HepG2 (cell line): ENCODE measurements around the gene ARHGAP33. TPM values are rescaled to one million over a fixed set of nuclear protein-coding genes. Genes with fewer than 3 reads are reported as not detected.

Source experiments
- ATAC-seq: fragments of 200-7000 bp; cut with Tn5 transposase; 3 replicates; pipeline ENCODE4 v1.9.1; 2020; ENCODE audit warnings: mild to moderate bottlenecking, moderate library complexity
- BruUV-seq: library from RNA; stranded (reverse); fragments of 400-500 nt; replicated peaks from 2 replicates; lab custom pipeline; 2021; lab: Mats Ljungman, UMichigan
- CTCF ChIA-PET: fragments of 300-600 bp; formaldehyde crosslinking; extraction: SDS; loops from one replicate; lab custom pipeline; 2021; ENCODE audit warnings: low total read pairs, inconsistent platforms, low intra/inter-chr PET ratio; lab: Yijun Ruan, JAX
- POLR2A ChIA-PET: fragments of 350-600 bp; sonication (Branson Sonifier 250); formaldehyde crosslinking; loops from one replicate; lab custom pipeline; 2020; ENCODE audit warnings: antibody characterized with exemption, inconsistent platforms; lab: Yijun Ruan, JAX
- DNase-seq: peaks from one replicate; pipeline ENCODE4 v3.0.0-alpha.2; 2015; ENCODE audit warnings: low spot score
- FAIRE-seq: peaks from 3 replicates; lab custom pipeline; 2011; peaks lifted over from hg19 to GRCh38; lab: Jason Lieb, UNC
- H2AFZ ChIP-seq: one replicate; pipeline ENCODE4 v1.6.1; 2011; ENCODE audit warnings: low read length, inconsistent platforms
- H3K27ac ChIP-seq: fragments of 300-600 bp; 3 replicates; pipeline ENCODE4 v1.8.0; 2011; ENCODE audit warnings: mixed run types, mild to moderate bottlenecking, mixed read lengths, low read length, inconsistent platforms; ENCODE audit not compliant: insufficient read depth; ENCODE audit errors: extremely low read length
- H3K27me3 ChIP-seq, 2 experiments: fragments of 200-600 bp in 1 of 2; 2 replicates in 1 of 2; 3 replicates in 1 of 2; pipeline versions ENCODE4 v1.6.0 to v1.8.0; 2011; ENCODE audit warnings: low read length in 2 of 2, mild to moderate bottlenecking in 2 of 2, moderate library complexity in 2 of 2, inconsistent platforms in 1 of 2; ENCODE audit not compliant: insufficient read depth in 2 of 2, control insufficient read depth in 1 of 2
- H3K36me3 ChIP-seq, 2 experiments: fragments of 200-600 bp in 1 of 2; replicated peaks in 1 of 2; 2 replicates in 1 of 2; 3 replicates in 1 of 2; pipeline versions ENCODE4 v1.5.1 to v1.8.0; 2011; ENCODE audit warnings: low read length in 2 of 2, inconsistent platforms in 1 of 2; ENCODE audit not compliant: insufficient read depth in 2 of 2, control insufficient read depth in 1 of 2
- H3K4me1 ChIP-seq: 2 replicates; pipeline ENCODE4 v1.5.1; 2012; ENCODE audit warnings: low read length, inconsistent platforms; ENCODE audit not compliant: insufficient read depth
- H3K4me2 ChIP-seq: 2 replicates; pipeline ENCODE4 v1.6.0; 2011; ENCODE audit warnings: low read depth, low read length, inconsistent platforms
- H3K4me3 ChIP-seq, 3 experiments: fragments of 200-600 bp in 1 of 3; sonication (generic), shearing (Covaris generic) in 1 of 3; replicated peaks in 1 of 3; 2 replicates each; pipeline ENCODE4 v1.5.1; 2011 to 2016; ENCODE audit warnings: low read length in 3 of 3, inconsistent platforms in 2 of 3, low read depth in 2 of 3, mild to moderate bottlenecking in 2 of 3, control low read depth in 1 of 3, mixed read lengths in 1 of 3; ENCODE audit not compliant: insufficient read depth in 1 of 3
- H3K79me2 ChIP-seq: one replicate; pipeline ENCODE4 v1.6.1; 2011; ENCODE audit warnings: low read length, inconsistent platforms; ENCODE audit not compliant: insufficient read depth
- H3K9ac ChIP-seq: 2 replicates; pipeline ENCODE4 v1.6.0; 2011; ENCODE audit warnings: mild to moderate bottlenecking, low read depth, low read length, inconsistent platforms; ENCODE audit not compliant: insufficient read depth
- H3K9me3 ChIP-seq: 2 replicates; pipeline ENCODE4 v1.5.1; 2012; ENCODE audit warnings: mild to moderate bottlenecking, low read length
- H4K20me1 ChIP-seq: 2 replicates; pipeline ENCODE4 v1.6.0; 2011; ENCODE audit warnings: inconsistent platforms, mild to moderate bottlenecking, low read length, moderate library complexity; ENCODE audit not compliant: insufficient read depth
- KMT2A ChIP-seq: sonication (generic); formaldehyde crosslinking; IDR thresholded peaks from 2 replicates; pipeline ENCODE4 v1.4.0; 2020; ENCODE audit warnings: missing genetic modification reagents
- MAFK ChIP-seq, 2 experiments: IDR thresholded peaks in 1 of 2; conservative IDR thresholded peaks in 1 of 2; 2 replicates each; pipeline ENCODE4 v1.6.1; 2011; ENCODE audit warnings: improper control_type of control experiment in 2 of 2, low read length in 2 of 2
- SRF ChIP-seq: IDR thresholded peaks from 2 replicates; pipeline ENCODE4 v1.6.1; 2011; ENCODE audit warnings: mild to moderate bottlenecking, low read depth, low read length, moderate library complexity
- TMF1 ChIP-seq: sonication (generic); formaldehyde crosslinking; IDR thresholded peaks from 2 replicates; pipeline ENCODE4 v1.8.1; 2022; ENCODE audit warnings: low read depth, missing genetic modification reagents
- ZNF329 ChIP-seq: sonication (generic); formaldehyde crosslinking; IDR thresholded peaks from 2 replicates; pipeline ENCODE4 v1.9.0; 2021; ENCODE audit warnings: low read depth, mild to moderate bottlenecking, missing genetic modification reagents
- ZNF343 ChIP-seq: sonication (generic); formaldehyde crosslinking; IDR thresholded peaks from 2 replicates; pipeline ENCODE4 v1.4.0; 2020; ENCODE audit warnings: mild to moderate bottlenecking, missing genetic modification reagents
- WGBS: methylation state at CpG from one replicate; pipeline ENCODE4 v1.1.6; 2017; ENCODE audit warnings: low lambda C conversion rate; 5-methylcytosine and 5-hydroxymethylcytosine counted together
- in situ Hi-C: cut with HindIII; loops from 2 replicates; pipeline ENCODE4 v1.10.0; 2017; ENCODE audit warnings: low pct_unique_long_range_greater_than_20kb; ENCODE audit not compliant: extremely low pct_ligation_motif_present
- intact Hi-C: fragments of 100-400 bp; cut with micrococcal nuclease; formaldehyde crosslinking; loops from one replicate; pipeline ENCODE4 v1.10.0; 2022; ENCODE audit not compliant: unreplicated experiment
- polyA plus RNA-seq, 8 experiments: library from polyadenylated mRNA; depleted of rRNA in 3 of 8; stranded (reverse) in 7 of 8; unstranded in 1 of 8; fragments of >200 nt; fragmentation: Illumina TruSeq in 4 of 8; extraction: Trizol in 4 of 8; gene quantifications; 2 replicates each; pipeline versions ENCODE4 v1.2.1 to v1.2.3, GENCODE V29; 2011 to 2016; ENCODE audit warnings: low read depth in 4 of 8, missing spikeins in 1 of 8, mixed read lengths in 1 of 8; ENCODE audit not compliant: insufficient read depth in 1 of 8
- total RNA-seq, 5 experiments: library from RNA; depleted of rRNA; stranded (reverse); fragments of >200 nt; fragmentation: Illumina TruSeq; extraction: Trizol; gene quantifications; 2 replicates each; pipeline ENCODE4 v1.2.3, GENCODE V29; 2016; ENCODE audit warnings: low read depth in 1 of 5
- TF ChIP-seq, protein P1 (sequence below): sonication (generic); formaldehyde crosslinking; IDR thresholded peaks from 2 replicates; pipeline ENCODE4 v1.5.1; 2020; ENCODE audit warnings: mild to moderate bottlenecking, missing genetic modification reagents, borderline replicate concordance

The ARHGAP33 gene
- total and polyA plus RNA-seq, 2 of the 13 experiments (the other 11 are each of a cell fraction or from before 2014, with no cell fraction given), result 1.3 to 2.7 TPM

DNA sequence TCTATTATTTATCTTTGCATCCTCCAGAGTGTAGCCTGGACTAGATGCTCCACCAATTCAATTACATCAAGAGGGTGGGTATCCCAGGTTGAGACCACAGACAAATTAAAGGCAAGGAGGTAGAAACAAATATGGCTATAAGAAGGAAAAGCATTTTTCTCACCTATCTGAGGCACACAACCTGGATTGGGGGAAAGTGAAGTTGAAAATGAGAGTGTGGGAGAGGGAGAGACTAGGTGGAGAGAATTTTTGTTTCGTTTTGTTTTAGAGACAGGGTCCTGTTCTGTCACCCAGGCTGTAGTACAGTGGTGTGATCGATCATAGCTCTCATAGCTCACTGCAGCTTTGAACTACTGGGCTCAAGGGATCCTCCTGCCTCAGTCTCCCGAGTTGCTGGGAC lies 43.1 kb downstream of the ARHGAP33 start (continued):
- TF ChIP-seq, protein P1, sequence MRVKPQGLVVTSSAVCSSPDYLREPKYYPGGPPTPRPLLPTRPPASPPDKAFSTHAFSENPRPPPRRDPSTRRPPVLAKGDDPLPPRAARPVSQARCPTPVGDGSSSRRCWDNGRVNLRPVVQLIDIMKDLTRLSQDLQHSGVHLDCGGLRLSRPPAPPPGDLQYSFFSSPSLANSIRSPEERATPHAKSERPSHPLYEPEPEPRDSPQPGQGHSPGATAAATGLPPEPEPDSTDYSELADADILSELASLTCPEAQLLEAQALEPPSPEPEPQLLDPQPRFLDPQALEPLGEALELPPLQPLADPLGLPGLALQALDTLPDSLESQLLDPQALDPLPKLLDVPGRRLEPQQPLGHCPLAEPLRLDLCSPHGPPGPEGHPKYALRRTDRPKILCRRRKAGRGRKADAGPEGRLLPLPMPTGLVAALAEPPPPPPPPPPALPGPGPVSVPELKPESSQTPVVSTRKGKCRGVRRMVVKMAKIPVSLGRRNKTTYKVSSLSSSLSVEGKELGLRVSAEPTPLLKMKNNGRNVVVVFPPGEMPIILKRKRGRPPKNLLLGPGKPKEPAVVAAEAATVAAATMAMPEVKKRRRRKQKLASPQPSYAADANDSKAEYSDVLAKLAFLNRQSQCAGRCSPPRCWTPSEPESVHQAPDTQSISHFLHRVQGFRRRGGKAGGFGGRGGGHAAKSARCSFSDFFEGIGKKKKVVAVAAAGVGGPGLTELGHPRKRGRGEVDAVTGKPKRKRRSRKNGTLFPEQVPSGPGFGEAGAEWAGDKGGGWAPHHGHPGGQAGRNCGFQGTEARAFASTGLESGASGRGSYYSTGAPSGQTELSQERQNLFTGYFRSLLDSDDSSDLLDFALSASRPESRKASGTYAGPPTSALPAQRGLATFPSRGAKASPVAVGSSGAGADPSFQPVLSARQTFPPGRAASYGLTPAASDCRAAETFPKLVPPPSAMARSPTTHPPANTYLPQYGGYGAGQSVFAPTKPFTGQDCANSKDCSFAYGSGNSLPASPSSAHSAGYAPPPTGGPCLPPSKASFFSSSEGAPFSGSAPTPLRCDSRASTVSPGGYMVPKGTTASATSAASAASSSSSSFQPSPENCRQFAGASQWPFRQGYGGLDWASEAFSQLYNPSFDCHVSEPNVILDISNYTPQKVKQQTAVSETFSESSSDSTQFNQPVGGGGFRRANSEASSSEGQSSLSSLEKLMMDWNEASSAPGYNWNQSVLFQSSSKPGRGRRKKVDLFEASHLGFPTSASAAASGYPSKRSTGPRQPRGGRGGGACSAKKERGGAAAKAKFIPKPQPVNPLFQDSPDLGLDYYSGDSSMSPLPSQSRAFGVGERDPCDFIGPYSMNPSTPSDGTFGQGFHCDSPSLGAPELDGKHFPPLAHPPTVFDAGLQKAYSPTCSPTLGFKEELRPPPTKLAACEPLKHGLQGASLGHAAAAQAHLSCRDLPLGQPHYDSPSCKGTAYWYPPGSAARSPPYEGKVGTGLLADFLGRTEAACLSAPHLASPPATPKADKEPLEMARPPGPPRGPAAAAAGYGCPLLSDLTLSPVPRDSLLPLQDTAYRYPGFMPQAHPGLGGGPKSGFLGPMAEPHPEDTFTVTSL, result no peak
- TF ChIP-seq KMT2A, result no peak
- no peak for TF ChIP-seq ZNF343
- TF ChIP-seq TMF1 (CRISPR knock-in tag), result no peak

DNA sequence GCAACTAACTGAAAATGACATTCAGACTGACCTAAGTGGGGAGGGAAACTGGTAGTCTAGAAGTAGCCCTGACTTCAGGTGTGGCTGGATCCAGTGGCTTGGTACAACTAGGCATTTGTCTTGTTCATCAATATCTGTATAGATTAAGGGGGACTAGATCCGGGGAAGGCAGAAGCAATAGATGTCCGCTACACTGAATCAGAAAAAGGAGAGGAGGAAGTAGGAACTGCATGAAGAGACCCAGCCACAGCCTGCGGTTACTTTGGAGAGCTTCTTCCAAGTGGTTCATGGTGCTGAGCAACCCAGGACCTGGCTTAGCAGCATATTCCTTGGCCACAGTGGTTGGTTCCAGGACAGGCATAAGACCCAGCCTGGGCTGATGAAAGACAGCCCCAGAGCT lies 47.2 kb downstream of the ARHGAP33 start:
- no peaks in the 10 kb centered on the region for H3K79me2 ChIP-seq
- H4K20me1 ChIP-seq, result no peaks in the 10 kb centered on the region
- ChIA-PET POLR2A (interaction anchor here (0.7 to 1.2 kb wide), 2 partner anchors 11 to 82 kb away, joined by 3 to 4 read pairs; no protein-coding TSS in a partner anchor), CTCF (no interaction called here)
- in situ Hi-C loops, result no loop called here
- no peaks in the 10 kb centered on the region for H3K9me3 ChIP-seq
- H2AFZ ChIP-seq, result no peak overlapping the region
- no TSS peak for BruUV-seq
- no peak overlapping the region for H3K27ac ChIP-seq
- no peaks in the 10 kb centered on the region; a peak in 1 of 5 replicates for H3K27me3 ChIP-seq
- no peak for ATAC-seq
- H3K9ac ChIP-seq, result no peak overlapping the region
- peaks cover 21% of the 10 kb centered on the region for H3K4me1 ChIP-seq
- no peak overlapping the region for H3K4me3 ChIP-seq
- no peak overlapping the region for H3K4me2 ChIP-seq
- no peaks in the 10 kb centered on the region for H3K36me3 ChIP-seq
- WGBS, result 35% methylated on average over 3 of the region's 3 CpGs
- DNase-seq, result no peak
- TF ChIP-seq SRF (peak; percentile 25; the same call in 1 of the 2 replicates), ZNF329 (peak; percentile 70; the same call in 1 of the 2 replicates), MAFK (conservative IDR thresholded peaks at IDR 0.05 in 1 of 2, IDR thresholded peaks at IDR 0.05 in 1 of 2; ENCODE audit: low read length in 2 of 2) (no peak)
- no peak for FAIRE-seq
- intact Hi-C loops, result no loop called here
